Calu3 (cell line): Measurements from ENCODE around the gene ITGAD. TPM values are rescaled to one million over a fixed set of nuclear protein-coding genes. Genes with fewer than 3 reads are reported as not detected.
"Not testable (repeated sequence)": the region's sequence is repeated elsewhere in the genome, so short reads cannot be mapped to it uniquely, and the experiment has no call there.

Source experiments
- BruUV-seq: library from RNA; stranded (reverse); fragments of 400-500 nt; replicated peaks from 2 replicates; lab custom pipeline; 2021; lab: Mats Ljungman, UMichigan
- CTCF ChIA-PET: fragments of 300-600 bp; sonication (Branson Sonifier 250); formaldehyde crosslinking; loops from one replicate; lab custom pipeline; 2022; ENCODE audit warnings: antibody characterized with exemption; lab: Charles Lee
- DNase-seq: peaks from one replicate; pipeline ENCODE4 v3.0.0; 2022
- H3K27ac Mint-ChIP-seq: one replicate; pipeline ENCODE4 v1.8.0; 2022; ENCODE audit warnings: mixed read lengths; ENCODE audit not compliant: unreplicated experiment
- H3K27me3 Mint-ChIP-seq: one replicate; pipeline ENCODE4 v1.8.0; 2022; ENCODE audit warnings: mixed read lengths; ENCODE audit not compliant: unreplicated experiment
- H3K36me3 Mint-ChIP-seq: one replicate; pipeline ENCODE4 v1.8.0; 2022; ENCODE audit warnings: mild to moderate bottlenecking, moderate library complexity, mixed read lengths; ENCODE audit not compliant: insufficient read depth, unreplicated experiment
- H3K4me1 Mint-ChIP-seq: one replicate; pipeline ENCODE4 v1.8.0; 2022; ENCODE audit warnings: mild to moderate bottlenecking, low read depth, mixed read lengths; ENCODE audit not compliant: unreplicated experiment
- H3K4me3 Mint-ChIP-seq: one replicate; pipeline ENCODE4 v1.8.0; 2022; ENCODE audit warnings: mild to moderate bottlenecking, low read depth, moderate library complexity, mixed read lengths; ENCODE audit not compliant: unreplicated experiment
- H3K9me3 Mint-ChIP-seq: one replicate; pipeline ENCODE4 v1.8.0; 2022; ENCODE audit warnings: low read depth, mixed read lengths; ENCODE audit not compliant: unreplicated experiment
- CTCF ChIP-seq: fragments of 200-600 bp; IDR thresholded peaks from one replicate; pipeline ENCODE4 v1.8.0; 2022; ENCODE audit warnings: antibody characterized with exemption; ENCODE audit not compliant: unreplicated experiment
- intact Hi-C: fragments of 100-400 bp; cut with micrococcal nuclease; formaldehyde crosslinking; loops from one replicate; pipeline ENCODE4 v1.10.0; 2022; ENCODE audit not compliant: unreplicated experiment
- total RNA-seq: library from RNA; stranded (reverse); gene quantifications from 2 replicates; pipeline ENCODE4 v1.2.3, GENCODE V29; 2022

ITGAD gene
- total RNA-seq, 1 experiment from 2014 or later: not detected

- H3K9me3 Mint-ChIP-seq: no peaks in the 10 kb centered on the region
- BruUV-seq: no TSS peak
- no peaks in the 10 kb centered on the region for H3K4me1 Mint-ChIP-seq
- CTCF ChIA-PET: interaction anchor here (0.5 kb wide), 1 partner anchor 48 kb away, joined by 5 read pairs; no protein-coding TSS in a partner anchor
- peaks cover 5% of the 10 kb centered on the region for H3K36me3 Mint-ChIP-seq
- intact Hi-C loops: no loop called here
- no peak overlapping the region for H3K27ac Mint-ChIP-seq
- DNase-seq: no peak
- no peak for TF ChIP-seq CTCF
- H3K27me3 Mint-ChIP-seq: peaks cover 39% of the 10 kb centered on the region
- H3K4me3 Mint-ChIP-seq: no peak overlapping the region
Observed at GRCh38 chr16:31430380-31431052, 37.4 kb downstream of the ITGAD start.

DNA sequence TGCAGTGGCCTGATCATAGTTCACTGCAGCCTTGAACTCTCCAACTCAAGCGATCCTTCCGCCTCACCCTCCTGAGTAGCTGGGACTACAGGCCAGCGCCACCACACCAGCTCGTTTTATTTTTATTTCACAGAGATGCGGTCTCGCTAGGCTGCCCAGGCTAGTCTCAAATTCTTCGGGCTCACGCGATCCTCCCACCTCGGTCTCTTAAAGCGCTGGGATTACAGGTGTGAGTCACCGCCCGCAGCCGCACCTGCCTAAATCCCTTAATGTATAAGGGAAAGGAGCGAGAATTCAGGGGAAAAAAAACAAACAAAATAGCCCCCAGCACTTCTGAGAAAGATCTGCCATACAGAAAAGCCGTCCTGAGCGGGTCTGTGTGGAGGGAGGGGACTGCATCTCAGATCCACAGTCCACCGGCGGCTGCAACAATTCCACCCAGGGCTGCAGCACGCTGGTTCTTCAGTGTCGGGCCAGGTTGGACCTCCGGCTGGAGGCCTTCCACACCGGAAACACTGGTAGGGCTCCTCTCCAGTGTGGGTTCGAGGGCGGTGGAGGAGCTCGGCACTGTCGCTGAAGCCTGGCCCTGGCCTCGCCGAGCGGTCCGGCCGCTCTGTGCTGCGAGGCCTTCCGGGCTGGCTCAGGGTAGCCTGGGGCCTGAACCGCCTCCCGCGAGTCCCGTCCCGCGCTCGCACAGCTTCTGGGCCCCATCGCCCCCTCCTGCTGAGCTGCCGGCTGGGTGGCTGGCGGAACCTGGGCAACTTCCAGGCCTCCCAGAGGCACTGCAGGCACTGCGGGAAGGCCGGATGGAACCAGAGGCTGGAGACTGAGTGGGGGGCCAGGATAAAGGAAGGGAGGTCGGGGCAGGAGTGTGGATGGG lies 42.4 kb downstream of the ITGAD start:
- intact Hi-C loops: no loop called here
- no peaks in the 10 kb centered on the region for H3K9me3 Mint-ChIP-seq
- no peak overlapping the region for H3K4me3 Mint-ChIP-seq
- no peaks in the 10 kb centered on the region for H3K36me3 Mint-ChIP-seq
- DNase-seq: no peak
- CTCF ChIA-PET: interaction anchor here (0.7 to 0.9 kb wide), 2 partner anchors 10 to 427 kb away, joined by 3 read pairs; no protein-coding TSS in a partner anchor
- peaks cover 5% of the 10 kb centered on the region for H3K27me3 Mint-ChIP-seq
- H3K27ac Mint-ChIP-seq: no peak overlapping the region
- no peak for TF ChIP-seq CTCF
- no TSS peak for BruUV-seq
- peaks cover 7% of the 10 kb centered on the region for H3K4me1 Mint-ChIP-seq

DNA sequence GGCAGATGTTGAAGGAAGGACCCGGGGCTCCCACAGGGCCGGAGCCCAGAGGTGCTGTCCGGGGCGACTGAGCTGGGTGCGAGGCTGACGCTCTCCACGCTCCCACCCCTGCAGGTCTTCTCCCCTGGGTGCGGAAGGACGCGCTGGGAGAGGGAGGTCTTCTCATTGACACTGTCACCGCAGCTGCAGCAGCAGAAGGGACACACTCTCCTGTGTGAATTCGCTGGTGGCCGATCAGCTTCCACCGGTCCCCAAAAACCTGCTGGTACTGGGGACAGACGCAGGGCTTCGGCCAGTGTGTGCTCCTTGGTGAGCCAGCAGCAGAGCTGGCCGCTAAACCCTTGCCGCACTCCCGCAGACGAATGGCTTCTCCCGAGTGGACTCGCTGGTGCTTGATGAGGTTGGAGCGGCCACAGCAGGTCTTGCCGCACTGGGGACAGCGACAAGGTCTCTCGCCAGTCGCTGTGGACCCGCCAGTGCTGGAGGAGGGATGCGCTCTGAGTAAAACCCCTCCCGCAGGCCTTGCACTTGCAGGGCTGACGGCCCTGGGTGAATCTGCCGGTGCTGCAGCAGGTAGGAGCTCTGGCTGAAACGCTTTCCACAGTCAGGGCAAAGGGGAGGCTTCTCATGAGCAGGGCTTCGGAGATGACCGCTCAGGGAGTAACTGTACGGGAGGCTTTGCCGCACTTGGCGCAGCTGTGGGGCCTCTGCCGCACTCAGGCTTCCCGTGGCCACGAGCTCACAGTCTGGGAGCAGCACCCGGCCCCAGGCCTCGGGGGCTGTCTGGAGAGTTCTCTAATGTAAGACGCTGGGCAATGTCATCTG lies 43.3 kb downstream of the ITGAD start:
- Mint-ChIP-seq H3K9me3 (no peaks in the 10 kb centered on the region), H3K27ac (no peak overlapping the region), H3K4me3 (no peak overlapping the region), H3K4me1 (peaks cover 7% of the 10 kb centered on the region), H3K36me3 (no peaks in the 10 kb centered on the region), H3K27me3 (peaks cover 8% of the 10 kb centered on the region)
- BruUV-seq: no TSS peak
- DNase-seq: no peak
- TF ChIP-seq CTCF: no peak
- intact Hi-C loops: no loop called here
- CTCF ChIA-PET: interaction anchor here (0.6 to 0.7 kb wide), 2 partner anchors 51 to 428 kb away, joined by 3 read pairs; no protein-coding TSS in a partner anchor

DNA sequence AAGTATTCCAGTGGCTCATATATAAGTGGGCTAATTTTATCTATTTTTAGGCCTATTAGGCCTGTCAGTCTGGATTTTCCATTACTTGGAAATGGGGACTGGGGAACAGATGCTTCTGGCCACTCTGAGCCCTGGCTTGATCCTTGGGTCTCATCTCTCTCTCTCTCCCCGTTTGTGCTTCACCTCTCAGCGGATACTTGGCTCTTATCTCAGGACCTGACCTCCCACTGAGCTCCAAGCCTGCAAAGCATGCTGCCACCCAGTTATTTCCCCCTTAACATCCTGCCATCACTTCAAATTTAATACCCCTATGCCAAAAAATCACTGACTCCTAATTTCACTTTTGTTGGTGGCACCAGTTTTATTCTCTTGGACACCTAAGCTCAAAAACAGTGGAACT lies 45.3 kb downstream of the ITGAD start:
- TF ChIP-seq CTCF: no peak
- no TSS peak for BruUV-seq
- DNase-seq: no peak
- CTCF ChIA-PET: no interaction called here
- H3K36me3 Mint-ChIP-seq: peaks cover 17% of the 10 kb centered on the region
- peaks cover 8% of the 10 kb centered on the region for H3K27me3 Mint-ChIP-seq
- H3K27ac Mint-ChIP-seq: no peak overlapping the region
- H3K4me1 Mint-ChIP-seq: peaks cover 7% of the 10 kb centered on the region
- H3K9me3 Mint-ChIP-seq: no peaks in the 10 kb centered on the region
- no peak overlapping the region for H3K4me3 Mint-ChIP-seq
- intact Hi-C loops: no loop called here

GRCh38 chr16:31439023-31439422 lies 45.9 kb downstream of the ITGAD start:
- H3K4me3 Mint-ChIP-seq, intact Hi-C loops, DNase-seq, H3K9me3 Mint-ChIP-seq, CTCF ChIA-PET, H3K27me3 Mint-ChIP-seq, H3K4me1 Mint-ChIP-seq, BruUV-seq, H3K27ac Mint-ChIP-seq: not testable (repeated sequence)
- peaks cover 17% of the 10 kb centered on the region for H3K36me3 Mint-ChIP-seq
